ENCODE data around the gene FARP2.

The FARP2 gene

GRCh38 chr2:241535871-241536655, 180.0 kb downstream of the FARP2 start:
- no peak for DNase-seq

DNA sequence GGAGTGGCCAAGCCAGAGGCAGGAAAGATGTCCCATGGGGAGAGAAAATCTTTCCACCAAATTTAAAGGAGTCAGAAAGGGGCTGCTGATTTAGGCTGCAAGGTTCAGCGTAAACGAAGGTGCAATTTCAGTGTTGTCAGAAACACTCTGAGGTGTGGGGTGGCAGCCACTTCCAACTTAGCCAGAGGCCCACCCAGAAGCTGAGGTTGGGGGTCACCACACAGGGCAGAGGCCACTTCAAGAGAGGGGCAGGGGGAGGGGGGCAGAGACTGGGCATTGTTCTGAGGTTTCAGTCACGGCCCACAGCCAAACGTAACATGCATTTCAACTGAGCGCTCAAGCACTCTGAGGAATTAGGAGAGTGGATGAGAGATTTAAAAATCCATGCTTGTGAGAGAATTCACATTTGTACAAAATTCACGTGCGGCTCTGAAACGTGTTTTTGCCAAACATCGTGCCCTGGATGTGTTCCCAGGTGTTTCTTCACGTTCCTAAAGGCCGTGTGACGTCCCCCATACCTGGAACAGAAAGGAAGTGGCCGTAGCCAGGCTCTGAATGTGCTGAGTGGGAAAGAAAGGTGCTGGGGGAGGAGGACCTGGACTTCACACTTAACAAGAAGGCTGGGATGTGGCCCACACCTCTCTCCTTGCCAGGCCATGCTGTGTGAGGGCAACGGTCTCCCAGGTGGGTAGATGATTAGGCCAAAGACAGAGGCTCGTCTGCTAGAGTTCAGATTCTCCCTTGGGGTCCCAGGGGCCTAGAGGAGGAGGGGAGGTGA, 182.9 kb downstream of the FARP2 start:
- no peak for DNase-seq

GRCh38 chr2:241539616-241540374, 183.7 kb downstream of the FARP2 start:
- DNase-seq = no peak

DNA sequence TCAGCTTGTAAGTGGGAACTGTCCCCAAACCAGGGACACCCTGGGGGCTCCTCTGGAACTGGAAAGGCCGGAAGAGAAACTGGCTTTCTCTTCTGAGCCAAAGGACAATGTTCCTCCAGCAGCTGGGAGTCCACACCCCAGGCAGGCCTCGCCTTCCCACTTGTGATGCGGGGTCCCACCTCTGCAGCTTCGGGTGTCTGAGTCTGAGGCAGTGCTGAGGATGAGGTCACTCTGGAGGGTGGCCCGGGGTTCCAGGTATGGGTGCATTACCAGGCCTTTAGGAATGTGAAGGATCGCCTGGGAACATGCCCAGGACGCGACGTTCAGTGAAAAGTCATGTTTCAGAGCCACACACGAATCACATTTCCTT, 184.3 kb downstream of the FARP2 start:
- DNase-seq = no peak

DNA sequence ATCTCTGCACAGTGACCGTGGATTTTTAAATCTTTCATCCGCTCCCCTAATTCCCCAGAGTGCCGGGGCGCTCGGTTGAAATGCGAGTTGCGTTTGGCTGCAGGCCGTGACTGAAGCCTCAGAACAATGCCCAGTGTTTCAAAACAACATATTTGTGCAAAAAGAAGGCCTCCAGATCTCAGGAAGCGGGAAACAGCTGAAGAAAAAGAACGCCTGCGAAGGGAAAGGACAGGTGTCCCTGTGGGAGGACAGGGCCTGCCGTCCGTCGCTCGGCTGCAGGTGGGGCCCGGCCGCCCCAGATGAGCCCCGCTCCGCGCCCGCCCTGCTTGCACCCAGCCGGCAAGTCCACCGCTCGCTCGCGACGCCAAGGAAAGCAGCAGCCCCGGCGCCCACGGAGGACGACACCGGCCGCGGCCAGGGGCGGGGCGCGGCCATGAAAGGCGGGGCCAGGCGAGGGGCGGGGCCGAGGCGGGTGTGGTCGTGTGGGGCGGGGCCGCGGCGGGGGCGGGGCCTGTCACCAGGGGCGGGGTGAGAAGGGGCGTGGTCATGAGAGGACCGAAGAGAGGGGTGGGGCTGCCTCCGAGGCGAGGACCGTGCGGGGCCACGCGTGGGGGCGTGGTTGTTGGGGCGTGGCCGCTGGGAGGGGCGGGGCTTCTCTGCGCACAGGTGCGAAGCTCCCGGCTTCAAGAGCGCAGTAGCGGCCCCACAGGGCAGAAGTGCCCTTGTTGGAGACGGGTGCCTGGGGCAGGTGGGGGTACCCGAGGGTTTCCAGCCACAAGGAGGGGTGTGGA, 184.9 kb downstream of the FARP2 start:
- peak; percentile 67 for DNase-seq

DNA sequence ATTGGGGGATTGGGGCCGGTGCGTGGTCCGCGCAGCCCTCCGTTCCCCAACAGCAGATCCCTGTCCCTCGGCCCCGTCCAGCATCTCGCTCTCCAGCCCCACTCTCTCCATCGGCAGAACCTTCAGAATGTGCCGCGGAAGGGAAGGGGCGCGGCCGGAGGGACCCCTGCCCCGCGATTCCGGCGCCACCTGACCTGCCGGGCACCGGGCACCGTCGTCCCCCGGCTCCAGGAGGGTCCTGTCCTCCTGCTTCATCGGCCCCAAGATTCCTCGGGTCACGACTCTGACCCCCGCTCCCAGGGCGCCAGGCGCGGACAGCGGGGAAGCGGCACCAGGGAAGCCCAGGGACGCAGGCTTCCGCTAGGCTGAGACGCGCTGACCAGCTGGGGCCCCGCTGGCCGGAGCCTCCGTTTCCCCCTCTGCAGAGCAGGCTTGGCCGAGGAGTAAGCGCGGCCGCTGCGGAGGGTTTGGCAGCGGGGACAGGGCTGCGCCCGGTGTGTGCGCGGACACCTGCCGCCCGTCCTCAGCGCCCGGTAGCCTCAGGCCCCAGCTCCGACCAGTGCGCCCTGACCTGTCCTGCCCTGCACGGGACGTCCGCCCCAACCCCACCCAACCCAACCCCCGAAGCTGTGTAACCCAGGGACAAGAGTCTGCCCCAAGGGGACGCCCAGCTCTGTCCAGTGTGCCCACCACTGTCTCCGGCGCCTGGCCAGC, 185.6 kb downstream of the FARP2 start:
- no peak for DNase-seq

DNA sequence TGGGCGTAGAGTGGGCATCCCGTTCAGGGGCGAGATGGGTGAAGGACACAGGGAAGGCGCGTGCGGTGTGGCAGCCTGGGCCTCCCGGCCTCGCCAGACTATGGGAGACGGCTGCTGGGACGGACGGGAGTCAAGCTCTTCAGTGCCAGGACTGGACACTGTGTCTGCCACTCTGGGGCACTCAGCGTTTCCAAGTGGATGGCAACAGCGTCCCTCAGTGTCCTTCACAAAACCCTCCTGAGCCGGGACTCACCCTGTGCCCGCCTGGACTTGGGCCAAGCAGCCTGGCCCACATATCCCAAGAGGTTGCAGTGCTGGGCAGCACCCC, 186.2 kb downstream of the FARP2 start:
- no peak for DNase-seq
